WTC11 (cell line): ENCODE measurements around the gene NRG2. TPM values are rescaled to one million over a fixed set of nuclear protein-coding genes. Genes with fewer than 3 reads are reported as not detected.

Experiments
- ATAC-seq: fragments of 200-7000 bp; cut with Tn5 transposase; 2 replicates; pipeline ENCODE4 v1.10.0; 2021; ENCODE audit warnings: mild to moderate bottlenecking, moderate library complexity
- CTCF ChIA-PET: fragments of 300-600 bp; sonication (Branson Sonifier 250); formaldehyde crosslinking; loops from one replicate; lab custom pipeline; 2021; ENCODE audit warnings: antibody characterized with exemption; lab: Charles Lee
- POLR2A ChIA-PET: fragments of 350-600 bp; sonication (Branson Sonifier 250); formaldehyde crosslinking; loops from one replicate; lab custom pipeline; 2021; ENCODE audit warnings: antibody characterized with exemption; lab: Charles Lee
- DNase-seq: peaks from one replicate; pipeline ENCODE4 v3.0.0; 2021; ENCODE audit warnings: low spot score
- H3K27ac Mint-ChIP-seq: 2 replicates; pipeline ENCODE4 v1.8.0; 2021; ENCODE audit warnings: mixed read lengths
- H3K27me3 Mint-ChIP-seq: 2 replicates; pipeline ENCODE4 v1.8.0; 2021; ENCODE audit warnings: low read depth, mild to moderate bottlenecking, moderate library complexity, mixed read lengths
- H3K36me3 Mint-ChIP-seq: 2 replicates; pipeline ENCODE4 v1.8.0; 2021; ENCODE audit warnings: mixed read lengths
- H3K4me1 Mint-ChIP-seq: 2 replicates; pipeline ENCODE4 v1.8.0; 2022; ENCODE audit warnings: mixed read lengths
- H3K4me3 Mint-ChIP-seq: 2 replicates; pipeline ENCODE4 v1.8.0; 2021; ENCODE audit warnings: mild to moderate bottlenecking, moderate library complexity, mixed read lengths
- H3K9me3 Mint-ChIP-seq: 2 replicates; pipeline ENCODE4 v1.8.0; 2021; ENCODE audit warnings: mixed read lengths
- ATF3 ChIP-seq: sonication (generic); formaldehyde crosslinking; conservative IDR thresholded peaks from 2 replicates; pipeline ENCODE4 v1.8.1; 2022; ENCODE audit warnings: mild to moderate bottlenecking, missing genetic modification reagents
- CBFB ChIP-seq: sonication (generic); formaldehyde crosslinking; IDR thresholded peaks from 2 replicates; pipeline ENCODE4 v1.8.1; 2022; ENCODE audit warnings: mild to moderate bottlenecking, low read depth, missing genetic modification reagents
- CDX4 ChIP-seq: fragments of 250-450 bp; sonication (Bioruptor Pico); IDR thresholded peaks from 2 replicates; pipeline ENCODE4 v1.9.0; 2021; ENCODE audit warnings: moderate library complexity, mild to moderate bottlenecking, inconsistent platforms, borderline replicate concordance
- ERG ChIP-seq: fragments of 250-450 bp; sonication (Bioruptor Pico); IDR thresholded peaks from 2 replicates; pipeline ENCODE4 v1.8.0; 2021; ENCODE audit warnings: mild to moderate bottlenecking
- ETV6 ChIP-seq: sonication (generic); formaldehyde crosslinking; IDR thresholded peaks from 2 replicates; pipeline ENCODE4 v1.8.1; 2022; ENCODE audit warnings: mild to moderate bottlenecking, missing genetic modification reagents
- GABPB1 ChIP-seq: sonication (generic); formaldehyde crosslinking; IDR thresholded peaks from 2 replicates; pipeline ENCODE4 v1.8.1; 2023; ENCODE audit warnings: mild to moderate bottlenecking, missing genetic modification reagents
- GTF2I ChIP-seq: fragments of 250-450 bp; sonication (Bioruptor Pico); conservative IDR thresholded peaks from 2 replicates; pipeline ENCODE4 v1.4.0; 2021; ENCODE audit warnings: mild to moderate bottlenecking
- HMGXB4 ChIP-seq: sonication (generic); formaldehyde crosslinking; IDR thresholded peaks from 2 replicates; pipeline ENCODE4 v1.8.1; 2023; ENCODE audit warnings: mild to moderate bottlenecking, moderate library complexity, missing genetic modification reagents
- KAT7 ChIP-seq: sonication (generic); formaldehyde crosslinking; IDR thresholded peaks from 2 replicates; pipeline ENCODE4 v1.8.1; 2023; ENCODE audit warnings: missing genetic modification reagents, mild to moderate bottlenecking, borderline replicate concordance
- MXD4 ChIP-seq: fragments of 250-450 bp; sonication (Bioruptor Pico); IDR thresholded peaks from 2 replicates; pipeline ENCODE4 v1.8.0; 2021; ENCODE audit warnings: mild to moderate bottlenecking, moderate library complexity, borderline replicate concordance
- MYBL2 ChIP-seq: sonication (generic); formaldehyde crosslinking; IDR thresholded peaks from 2 replicates; pipeline ENCODE4 v1.8.1; 2023; ENCODE audit warnings: mild to moderate bottlenecking, moderate library complexity, missing genetic modification reagents
- RORB ChIP-seq: fragments of 250-450 bp; sonication (Bioruptor Pico); IDR thresholded peaks from 2 replicates; pipeline ENCODE4 v1.9.0; 2021; ENCODE audit warnings: mild to moderate bottlenecking
- SP1 ChIP-seq: sonication (generic); formaldehyde crosslinking; conservative IDR thresholded peaks from 2 replicates; pipeline ENCODE4 v1.8.1; 2022; ENCODE audit warnings: missing genetic modification reagents
- ZNF121 ChIP-seq: sonication (generic); formaldehyde crosslinking; IDR thresholded peaks from 2 replicates; pipeline ENCODE4 v1.8.0; 2023; ENCODE audit warnings: missing genetic modification reagents
- ZNF138 ChIP-seq: sonication (generic); formaldehyde crosslinking; conservative IDR thresholded peaks from 2 replicates; pipeline ENCODE4 v1.8.1; 2022; ENCODE audit warnings: mild to moderate bottlenecking, moderate library complexity, missing genetic modification reagents
- ZNF317 ChIP-seq: sonication (generic); formaldehyde crosslinking; IDR thresholded peaks from 2 replicates; pipeline ENCODE4 v1.8.1; 2023; ENCODE audit warnings: low read depth, mild to moderate bottlenecking, moderate library complexity, missing genetic modification reagents, borderline replicate concordance
- total RNA-seq: library from RNA; stranded (reverse); gene quantifications from 3 replicates; pipeline ENCODE4 v1.2.3, GENCODE V29; 2021
- TF ChIP-seq, protein P1 (sequence below): sonication (generic); formaldehyde crosslinking; IDR thresholded peaks from 2 replicates; pipeline ENCODE4 v1.8.0; 2022; ENCODE audit warnings: missing genetic modification reagents
- TF ChIP-seq, protein P2 (sequence below): fragments of 250-450 bp; sonication (Bioruptor Pico); IDR thresholded peaks from 2 replicates; pipeline ENCODE4 v1.9.0; 2021; ENCODE audit warnings: mild to moderate bottlenecking
- TF ChIP-seq, protein P3 (sequence below): sonication (generic); formaldehyde crosslinking; IDR thresholded peaks from 2 replicates; pipeline ENCODE4 v1.8.1; 2023; ENCODE audit warnings: mild to moderate bottlenecking, missing genetic modification reagents, borderline replicate concordance

Gene NRG2
- total RNA-seq, 1 experiment from 2014 or later, result 0.44 TPM

GRCh38 chr5:139910901-139911300, 132.2 kb downstream of the NRG2 start:
- ChIA-PET CTCF (interaction anchor here (1.0 to 8.7 kb wide), 3 partner anchors 38 to 124 kb away, joined by 3 to 83 read pairs (median 4); no protein-coding TSS in a partner anchor), POLR2A (no interaction called here)
- TF ChIP-seq CDX4 (CRISPR knock-in tag), result no peak
- ATAC-seq (no peak), DNase-seq (no peak)
- Mint-ChIP-seq H3K36me3 (no peaks in the 10 kb centered on the region), H3K27me3 (peaks cover 8% of the 10 kb centered on the region; the same call in 1 of the 2 replicates), H3K4me1 (peaks cover 6% of the 10 kb centered on the region), H3K9me3 (no peaks in the 10 kb centered on the region), H3K4me3 (no peak overlapping the region), H3K27ac (no peak overlapping the region)

GRCh38 chr5:139910036-139910435, 133.1 kb downstream of the NRG2 start:
- ChIA-PET POLR2A (no interaction called here), CTCF (interaction anchor here (1.2 to 8.7 kb wide), 2 partner anchors 38 to 59 kb away, joined by 3 to 83 read pairs; no protein-coding TSS in a partner anchor)
- Mint-ChIP-seq H3K36me3 (no peaks in the 10 kb centered on the region), H3K4me3 (no peak overlapping the region), H3K27ac (no peak overlapping the region), H3K27me3 (peaks cover 8% of the 10 kb centered on the region; the same call in 1 of the 2 replicates), H3K9me3 (no peaks in the 10 kb centered on the region), H3K4me1 (peaks cover 4% of the 10 kb centered on the region)
- no peak for ATAC-seq
- TF ChIP-seq GABPB1 (CRISPR knock-in tag), result no peak
- TF ChIP-seq, protein P1, sequence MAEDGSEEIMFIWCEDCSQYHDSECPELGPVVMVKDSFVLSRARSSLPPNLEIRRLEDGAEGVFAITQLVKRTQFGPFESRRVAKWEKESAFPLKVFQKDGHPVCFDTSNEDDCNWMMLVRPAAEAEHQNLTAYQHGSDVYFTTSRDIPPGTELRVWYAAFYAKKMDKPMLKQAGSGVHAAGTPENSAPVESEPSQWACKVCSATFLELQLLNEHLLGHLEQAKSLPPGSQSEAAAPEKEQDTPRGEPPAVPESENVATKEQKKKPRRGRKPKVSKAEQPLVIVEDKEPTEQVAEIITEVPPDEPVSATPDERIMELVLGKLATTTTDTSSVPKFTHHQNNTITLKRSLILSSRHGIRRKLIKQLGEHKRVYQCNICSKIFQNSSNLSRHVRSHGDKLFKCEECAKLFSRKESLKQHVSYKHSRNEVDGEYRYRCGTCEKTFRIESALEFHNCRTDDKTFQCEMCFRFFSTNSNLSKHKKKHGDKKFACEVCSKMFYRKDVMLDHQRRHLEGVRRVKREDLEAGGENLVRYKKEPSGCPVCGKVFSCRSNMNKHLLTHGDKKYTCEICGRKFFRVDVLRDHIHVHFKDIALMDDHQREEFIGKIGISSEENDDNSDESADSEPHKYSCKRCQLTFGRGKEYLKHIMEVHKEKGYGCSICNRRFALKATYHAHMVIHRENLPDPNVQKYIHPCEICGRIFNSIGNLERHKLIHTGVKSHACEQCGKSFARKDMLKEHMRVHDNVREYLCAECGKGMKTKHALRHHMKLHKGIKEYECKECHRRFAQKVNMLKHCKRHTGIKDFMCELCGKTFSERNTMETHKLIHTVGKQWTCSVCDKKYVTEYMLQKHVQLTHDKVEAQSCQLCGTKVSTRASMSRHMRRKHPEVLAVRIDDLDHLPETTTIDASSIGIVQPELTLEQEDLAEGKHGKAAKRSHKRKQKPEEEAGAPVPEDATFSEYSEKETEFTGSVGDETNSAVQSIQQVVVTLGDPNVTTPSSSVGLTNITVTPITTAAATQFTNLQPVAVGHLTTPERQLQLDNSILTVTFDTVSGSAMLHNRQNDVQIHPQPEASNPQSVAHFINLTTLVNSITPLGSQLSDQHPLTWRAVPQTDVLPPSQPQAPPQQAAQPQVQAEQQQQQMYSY (CRISPR knock-in tag), result no peak
- TF ChIP-seq RORB (CRISPR knock-in tag), result no peak
- TF ChIP-seq ETV6 (CRISPR knock-in tag), result no peak
- no peak for TF ChIP-seq CBFB (CRISPR knock-in tag)
- no peak for TF ChIP-seq GTF2I
- TF ChIP-seq MYBL2 (CRISPR knock-in tag), result no peak
- no peak for TF ChIP-seq ZNF317 (CRISPR knock-in tag)
- TF ChIP-seq, protein P2, sequence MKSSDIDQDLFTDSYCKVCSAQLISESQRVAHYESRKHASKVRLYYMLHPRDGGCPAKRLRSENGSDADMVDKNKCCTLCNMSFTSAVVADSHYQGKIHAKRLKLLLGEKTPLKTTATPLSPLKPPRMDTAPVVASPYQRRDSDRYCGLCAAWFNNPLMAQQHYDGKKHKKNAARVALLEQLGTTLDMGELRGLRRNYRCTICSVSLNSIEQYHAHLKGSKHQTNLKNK (CRISPR knock-in tag), result no peak
- no peak for TF ChIP-seq ZNF138 (CRISPR knock-in tag)
- no peak for TF ChIP-seq MXD4 (CRISPR knock-in tag)
- TF ChIP-seq, protein P3, sequence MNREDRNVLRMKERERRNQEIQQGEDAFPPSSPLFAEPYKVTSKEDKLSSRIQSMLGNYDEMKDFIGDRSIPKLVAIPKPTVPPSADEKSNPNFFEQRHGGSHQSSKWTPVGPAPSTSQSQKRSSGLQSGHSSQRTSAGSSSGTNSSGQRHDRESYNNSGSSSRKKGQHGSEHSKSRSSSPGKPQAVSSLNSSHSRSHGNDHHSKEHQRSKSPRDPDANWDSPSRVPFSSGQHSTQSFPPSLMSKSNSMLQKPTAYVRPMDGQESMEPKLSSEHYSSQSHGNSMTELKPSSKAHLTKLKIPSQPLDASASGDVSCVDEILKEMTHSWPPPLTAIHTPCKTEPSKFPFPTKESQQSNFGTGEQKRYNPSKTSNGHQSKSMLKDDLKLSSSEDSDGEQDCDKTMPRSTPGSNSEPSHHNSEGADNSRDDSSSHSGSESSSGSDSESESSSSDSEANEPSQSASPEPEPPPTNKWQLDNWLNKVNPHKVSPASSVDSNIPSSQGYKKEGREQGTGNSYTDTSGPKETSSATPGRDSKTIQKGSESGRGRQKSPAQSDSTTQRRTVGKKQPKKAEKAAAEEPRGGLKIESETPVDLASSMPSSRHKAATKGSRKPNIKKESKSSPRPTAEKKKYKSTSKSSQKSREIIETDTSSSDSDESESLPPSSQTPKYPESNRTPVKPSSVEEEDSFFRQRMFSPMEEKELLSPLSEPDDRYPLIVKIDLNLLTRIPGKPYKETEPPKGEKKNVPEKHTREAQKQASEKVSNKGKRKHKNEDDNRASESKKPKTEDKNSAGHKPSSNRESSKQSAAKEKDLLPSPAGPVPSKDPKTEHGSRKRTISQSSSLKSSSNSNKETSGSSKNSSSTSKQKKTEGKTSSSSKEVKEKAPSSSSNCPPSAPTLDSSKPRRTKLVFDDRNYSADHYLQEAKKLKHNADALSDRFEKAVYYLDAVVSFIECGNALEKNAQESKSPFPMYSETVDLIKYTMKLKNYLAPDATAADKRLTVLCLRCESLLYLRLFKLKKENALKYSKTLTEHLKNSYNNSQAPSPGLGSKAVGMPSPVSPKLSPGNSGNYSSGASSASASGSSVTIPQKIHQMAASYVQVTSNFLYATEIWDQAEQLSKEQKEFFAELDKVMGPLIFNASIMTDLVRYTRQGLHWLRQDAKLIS, result no peak
- no peak for TF ChIP-seq ZNF121 (CRISPR knock-in tag)
- TF ChIP-seq ERG, result no peak
- TF ChIP-seq HMGXB4 (CRISPR knock-in tag), result no peak
- TF ChIP-seq ATF3 (CRISPR knock-in tag), result no peak
- TF ChIP-seq KAT7 (CRISPR knock-in tag), result no peak
- TF ChIP-seq SP1 (CRISPR knock-in tag), result no peak
- DNase-seq, result no peak
